CD4-positive, alpha-beta T cell treated with Interleukin-2 at 100 ng/mL for 4 hours (primary cell): Measurements from ENCODE around the gene RALGAPA2.
A peak's percentile ranks its signal among the peaks of the same experiment; 100 is the strongest.
"Not testable (repeated sequence)": the region's sequence is repeated elsewhere in the genome, so short reads cannot be mapped to it uniquely, and the experiment has no call there.

Experiments used
- DNase-seq: peaks from one replicate; pipeline ENCODE4 v3.0.0-alpha.2; 2020; ENCODE audit warnings: low spot score

Gene RALGAPA2

DNA sequence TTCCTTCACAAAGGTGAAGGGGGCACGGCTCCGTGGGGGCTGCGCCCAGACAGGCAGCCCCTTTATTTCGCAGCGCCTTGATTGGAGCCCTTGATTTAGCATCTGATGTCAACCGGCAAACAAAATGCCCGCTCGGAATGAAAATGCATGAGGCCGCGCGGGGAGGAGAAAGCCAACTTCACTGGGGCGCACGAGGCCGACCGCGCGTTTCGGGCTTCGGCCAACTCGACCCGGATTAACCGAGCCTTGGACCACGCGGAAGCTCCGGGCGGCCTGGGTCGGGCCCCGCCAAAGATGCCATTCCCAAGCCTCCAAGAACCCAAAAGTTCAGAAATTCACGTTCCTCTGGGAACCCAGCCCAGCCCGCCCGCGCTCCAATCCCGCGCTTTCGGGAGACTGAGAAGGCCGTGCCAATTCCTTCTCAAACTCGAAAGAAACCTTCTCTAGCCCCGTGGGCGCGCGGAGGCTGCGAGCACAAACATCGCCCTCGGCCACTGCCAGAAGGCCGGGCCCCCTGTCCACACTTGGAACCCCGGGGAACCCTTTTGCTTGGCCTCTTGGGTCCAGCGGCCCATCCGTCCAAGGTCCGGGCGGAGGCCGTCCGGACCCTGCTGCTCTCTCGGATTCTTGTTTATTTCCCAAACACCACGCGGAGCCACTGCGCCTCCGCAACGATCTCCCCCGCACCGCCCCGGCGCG lies 345.4 kb downstream of the RALGAPA2 start:
- DNase-seq: no peak

DNA sequence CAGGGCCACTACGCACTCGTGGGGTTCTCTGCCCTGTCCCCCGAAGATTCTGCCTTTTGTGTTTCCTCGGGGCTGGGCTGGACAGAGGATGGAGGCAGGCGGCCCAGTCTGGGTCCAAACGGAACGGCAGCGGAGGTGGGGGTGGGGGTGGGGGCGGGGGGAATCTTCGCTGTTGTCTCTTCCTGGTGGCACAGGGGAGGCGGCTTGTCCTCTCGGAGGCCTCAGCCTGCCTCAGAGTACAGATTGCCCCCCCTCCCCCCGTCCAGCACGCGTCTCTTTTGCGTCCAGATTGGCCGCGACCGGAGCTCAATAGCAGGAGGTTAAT lies 345.9 kb downstream of the RALGAPA2 start:
- DNase-seq: no peak

DNA sequence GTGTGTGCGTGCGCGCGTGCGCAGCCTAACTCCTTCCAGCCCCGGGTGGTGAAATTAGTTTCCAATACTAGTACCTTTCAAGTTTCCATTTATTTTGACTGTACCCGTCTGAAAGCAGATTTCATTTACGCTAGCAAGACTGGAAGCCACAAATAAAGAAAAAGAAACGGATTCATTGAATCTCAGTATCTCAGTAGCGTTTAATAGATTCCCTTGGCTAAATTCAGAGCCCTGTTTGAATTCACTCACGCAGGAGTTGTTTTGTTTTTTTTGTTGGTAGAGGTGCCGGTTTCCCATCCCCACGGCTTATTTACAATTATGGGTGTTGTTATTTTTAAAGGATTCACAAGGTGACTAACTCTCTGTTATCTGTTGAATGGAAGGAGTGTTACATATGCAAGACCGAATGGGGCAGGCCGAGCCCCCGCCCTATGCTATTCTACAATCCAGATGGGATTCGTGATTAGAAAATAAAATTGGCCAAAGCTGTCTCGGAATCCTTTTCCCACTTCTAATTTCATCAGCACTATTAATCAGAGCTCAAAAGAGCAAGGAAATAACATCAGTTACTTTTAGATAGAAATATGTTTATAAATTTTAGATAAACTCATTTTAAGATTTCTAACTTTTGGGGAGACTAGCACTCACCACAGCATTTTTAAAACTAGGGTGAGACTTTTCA lies 346.8 kb downstream of the RALGAPA2 start:
- no peak for DNase-seq

DNA sequence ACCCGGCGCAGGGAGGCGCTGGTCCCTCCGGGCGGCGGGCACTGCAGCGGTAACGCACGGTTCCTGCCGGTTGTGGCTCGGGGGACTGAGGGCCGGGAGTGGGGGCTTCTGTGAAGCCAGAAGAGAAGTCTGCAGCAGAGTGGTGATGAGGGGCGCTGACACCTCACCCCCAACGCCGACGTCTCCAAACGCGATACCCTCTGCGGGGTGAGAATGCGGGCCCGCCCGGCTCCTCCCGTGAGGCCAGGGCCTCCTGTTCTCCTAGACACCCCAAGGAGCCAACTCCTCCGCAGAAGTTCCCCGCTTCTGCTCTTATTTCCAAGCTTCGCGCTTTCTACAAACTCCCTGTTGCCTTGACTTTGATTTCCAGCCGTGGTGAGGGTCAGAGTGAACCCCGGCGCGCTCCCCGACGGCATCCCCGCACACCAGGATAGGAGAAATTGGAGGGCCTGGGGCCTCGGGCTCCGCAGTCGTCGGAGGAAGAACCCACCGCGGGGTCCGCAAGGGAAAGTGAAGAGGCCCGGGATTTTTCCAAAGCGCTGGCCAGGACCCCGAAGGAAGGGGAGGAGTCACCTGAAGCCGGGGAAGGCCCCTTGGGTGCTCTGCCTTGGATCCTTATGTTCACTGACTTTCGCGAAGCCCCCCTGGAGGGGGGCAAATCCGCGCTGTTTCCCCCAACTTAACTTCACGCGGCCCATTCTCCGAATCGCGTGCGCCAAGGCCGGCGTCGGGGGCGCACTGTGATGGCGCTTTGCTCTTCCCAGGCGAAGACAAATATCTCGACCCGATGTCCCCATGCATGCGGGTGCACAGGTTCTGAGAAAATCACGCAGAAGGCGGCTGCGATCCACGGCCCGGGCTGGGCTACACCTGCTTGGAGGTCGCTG lies 347.6 kb downstream of the RALGAPA2 start:
- DNase-seq: no peak

DNA sequence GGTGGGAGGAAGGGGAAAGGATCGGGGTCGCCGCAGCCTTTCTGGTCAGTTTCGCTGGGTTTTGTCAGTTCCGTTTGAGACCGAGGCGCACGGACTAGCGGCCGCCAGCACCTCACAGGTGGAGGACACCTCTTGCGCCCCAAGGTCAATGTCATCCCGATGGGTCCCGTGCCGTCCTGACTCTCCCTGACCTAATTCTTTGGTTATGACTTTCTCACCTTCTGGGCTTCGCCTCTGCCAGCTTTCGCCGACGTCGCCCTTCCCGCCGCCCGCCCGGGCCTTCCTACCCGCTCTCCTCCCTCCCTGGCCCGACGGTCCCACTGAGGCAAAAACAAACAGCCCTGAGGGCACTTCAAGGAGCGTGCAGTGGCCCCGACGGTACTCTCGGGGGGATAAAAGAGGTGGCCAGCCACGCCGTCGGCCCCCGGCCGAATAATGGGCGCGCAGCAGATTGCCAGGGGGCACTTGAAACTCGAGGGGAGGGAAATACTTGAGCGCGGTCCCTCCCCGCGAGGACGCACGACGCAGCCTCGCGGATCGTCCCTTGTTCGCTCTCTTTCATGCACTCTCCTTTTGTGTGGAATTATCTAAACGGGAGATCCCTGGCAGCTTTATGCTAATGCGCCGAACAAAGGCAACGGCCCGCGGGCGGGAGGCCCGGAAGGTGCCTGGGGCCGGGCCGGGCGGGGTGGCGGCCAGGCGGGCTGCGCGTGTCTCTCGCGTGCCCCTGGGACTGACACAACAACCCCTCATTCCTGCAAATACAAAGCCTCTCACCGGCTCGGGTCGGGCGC lies 348.4 kb downstream of the RALGAPA2 start:
- no peak for DNase-seq

DNA sequence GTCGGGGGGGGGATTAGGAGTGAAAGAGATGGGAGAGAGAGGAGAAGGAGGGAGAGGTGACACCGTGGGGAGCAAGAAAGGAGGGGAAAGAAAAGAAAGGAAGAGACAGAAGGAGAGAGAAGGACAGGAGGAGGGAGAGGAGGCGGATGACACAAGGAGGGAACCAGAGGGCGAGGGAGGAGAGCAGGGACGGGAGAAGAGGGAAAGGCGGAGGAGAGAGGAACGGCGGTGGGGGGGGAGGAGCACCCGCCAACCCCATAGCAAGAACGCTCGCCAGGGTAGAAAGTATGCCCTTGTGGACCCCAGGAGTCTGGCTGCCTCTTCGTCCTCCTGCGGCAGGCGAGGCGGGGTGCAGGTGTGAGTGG lies 349.0 kb downstream of the RALGAPA2 start:
- no peak for DNase-seq

DNA sequence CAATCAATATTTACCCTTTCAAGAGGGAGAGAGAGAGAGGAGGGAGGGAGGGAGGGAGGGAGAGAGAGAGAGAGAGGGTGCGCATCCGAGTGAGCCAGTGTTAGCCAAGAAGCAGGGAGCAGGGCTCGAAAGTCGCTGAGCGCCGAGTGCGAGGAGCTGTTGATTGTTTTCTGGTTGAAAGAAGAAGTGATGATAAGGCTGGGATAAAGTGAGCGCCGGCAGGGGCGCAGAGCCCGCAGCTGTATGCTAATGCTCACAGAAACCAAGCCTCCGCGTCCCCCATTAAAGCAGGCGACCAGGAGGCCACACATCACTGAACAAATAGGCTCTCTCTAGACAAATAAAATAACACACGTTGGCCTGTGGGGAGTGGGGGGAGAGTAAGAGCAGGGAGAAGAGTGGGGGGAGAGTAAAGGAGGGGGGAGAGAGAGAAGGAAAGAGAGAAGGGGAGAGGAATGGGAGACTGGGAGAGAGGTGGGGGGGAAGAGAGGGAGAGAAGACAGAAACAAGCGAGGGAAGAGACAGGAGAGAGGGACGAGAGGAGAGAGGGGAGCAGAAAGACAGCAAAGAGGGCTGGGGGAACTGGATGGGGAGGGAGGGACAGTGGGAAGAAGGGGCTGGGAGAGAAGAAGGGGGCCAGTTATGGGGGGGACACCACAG lies 349.5 kb downstream of the RALGAPA2 start:
- DNase-seq: no peak

DNA sequence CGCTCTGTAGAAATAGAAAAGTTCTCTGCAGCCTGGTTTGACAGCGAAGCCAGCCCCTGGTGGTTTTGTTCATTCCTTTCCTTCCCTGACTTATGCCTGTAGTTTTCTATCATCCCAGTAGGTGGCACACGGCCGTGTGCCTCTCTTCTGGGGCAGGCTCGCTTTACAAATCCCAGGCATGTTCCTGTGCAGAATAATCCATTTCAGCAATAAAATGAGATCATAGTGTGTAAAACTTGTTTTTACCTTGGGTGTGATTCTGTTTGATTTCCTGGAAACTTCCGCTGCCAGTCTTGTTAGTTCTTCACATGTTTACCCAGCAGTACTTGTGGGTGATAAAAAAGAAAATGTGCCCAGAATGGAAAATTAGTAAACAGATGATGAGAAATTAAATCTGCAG lies 352.0 kb downstream of the RALGAPA2 start:
- peak; percentile 27 for DNase-seq

DNA sequence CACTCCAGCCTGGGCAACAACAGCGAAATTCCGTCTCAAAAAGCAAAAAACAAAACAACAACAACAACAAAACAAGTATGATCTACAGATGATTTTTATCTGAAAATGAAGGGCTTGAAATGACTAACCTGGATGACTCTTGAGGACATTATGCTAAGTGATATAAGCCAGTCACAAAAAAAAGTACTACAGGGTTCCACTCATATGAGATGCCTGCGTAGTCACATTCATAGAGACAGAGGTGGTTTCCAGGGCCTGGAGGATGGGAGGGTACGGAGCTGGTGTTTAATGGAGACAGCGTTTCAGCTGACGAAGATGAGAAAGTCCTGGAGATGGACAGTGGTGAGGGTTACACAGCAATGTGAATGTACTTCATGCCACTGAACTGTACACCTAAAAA lies 352.8 kb downstream of the RALGAPA2 start:
- DNase-seq: no peak

DNA sequence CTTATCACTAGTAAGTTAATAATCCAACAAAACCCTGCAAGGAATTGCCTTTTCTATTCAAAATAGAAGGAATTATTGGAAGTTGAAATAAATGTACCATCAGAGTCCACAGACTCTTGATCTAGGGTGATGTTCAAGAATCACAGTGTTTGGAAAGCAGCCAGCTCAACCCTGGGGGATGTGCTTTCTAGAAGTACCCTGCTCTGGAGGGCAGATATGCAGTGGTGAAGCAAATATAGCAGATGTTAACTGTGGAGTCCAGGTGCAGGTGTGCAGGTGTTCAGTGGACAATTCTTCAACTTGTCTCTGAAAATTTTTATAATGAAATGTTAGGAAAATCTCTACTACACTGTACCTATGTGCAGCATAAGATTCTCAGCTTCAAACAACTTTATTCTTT lies 353.6 kb downstream of the RALGAPA2 start:
- no peak for DNase-seq

DNA sequence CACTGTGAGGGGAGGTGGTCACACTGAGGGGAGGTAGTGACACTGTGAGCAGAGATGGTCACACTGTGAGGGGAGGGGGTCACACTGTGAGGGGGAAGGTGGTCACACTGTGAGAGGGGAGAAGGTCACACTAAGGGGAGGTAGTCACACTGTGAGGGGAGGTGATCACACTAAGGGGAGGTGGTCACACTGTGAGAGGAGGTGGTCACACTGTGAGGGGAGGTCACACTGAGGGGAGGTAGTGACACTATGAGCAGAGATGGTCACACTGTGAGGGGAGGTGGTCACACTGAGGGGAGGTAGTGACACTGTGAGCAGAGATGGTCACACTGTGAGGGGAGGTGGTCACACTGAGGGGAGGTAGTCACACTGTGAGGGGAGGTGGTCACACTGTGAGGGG lies 356.9 kb downstream of the RALGAPA2 start:
- not testable (repeated sequence) for DNase-seq

DNA sequence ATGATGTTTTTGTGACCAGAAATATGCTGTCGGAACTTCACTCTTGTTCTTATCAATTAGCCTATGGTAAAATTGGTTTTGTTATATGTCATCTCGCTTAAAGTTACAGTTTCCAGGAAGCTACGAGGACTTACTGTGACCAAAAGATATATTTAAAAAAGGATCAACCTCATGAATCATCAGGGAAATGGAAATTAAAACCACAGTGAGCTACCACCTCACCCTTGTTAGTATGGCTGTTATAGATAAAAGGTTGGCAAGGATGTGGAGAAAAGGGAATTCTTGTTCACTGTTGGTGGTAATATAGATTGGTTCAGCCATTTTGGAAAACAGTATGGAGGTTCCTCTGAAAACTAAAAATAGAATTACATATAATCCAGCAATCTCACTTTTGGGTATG lies 358.9 kb downstream of the RALGAPA2 start:
- DNase-seq: no peak

DNA sequence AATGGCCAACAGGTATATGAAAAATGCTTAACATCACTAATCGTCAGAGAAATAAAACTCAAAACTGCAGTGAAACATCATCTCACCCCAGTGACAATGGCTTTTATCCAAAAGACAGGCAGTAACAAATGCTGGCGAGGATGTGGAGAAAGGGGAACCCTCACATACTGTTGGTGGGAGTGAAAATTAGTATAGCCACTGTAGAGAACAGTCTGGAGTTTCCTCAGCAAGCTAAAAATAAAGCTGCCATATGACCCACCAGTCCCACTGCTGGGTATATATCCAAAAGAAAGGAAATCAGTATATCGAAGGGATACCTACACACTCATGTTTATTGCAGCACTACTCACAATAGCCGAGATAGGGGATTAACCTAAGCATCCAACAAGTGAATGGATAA lies 368.0 kb downstream of the RALGAPA2 start:
- DNase-seq: no peak

DNA sequence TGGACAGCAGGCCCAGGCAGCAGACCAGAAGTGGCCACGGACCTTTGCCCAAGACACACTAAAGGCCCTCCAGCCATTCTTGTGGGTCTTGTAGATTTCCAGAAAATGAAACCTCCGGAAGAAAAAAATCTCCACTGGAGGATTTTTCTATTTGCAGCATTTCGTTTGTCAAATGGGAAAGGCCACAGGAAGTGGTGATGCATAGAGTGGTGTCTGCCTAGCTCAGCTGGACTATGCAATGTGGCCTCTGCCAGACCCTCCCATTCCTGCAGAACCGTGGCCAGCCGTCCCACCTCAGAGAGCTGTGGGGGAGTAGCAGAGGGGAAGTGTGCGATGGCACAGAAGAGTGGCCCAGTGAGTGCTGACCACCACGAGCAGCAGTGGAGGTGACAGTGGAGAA lies 368.5 kb downstream of the RALGAPA2 start:
- DNase-seq: no peak
